NCI-H1417 (cell line): Measurements from ENCODE around the gene DHRS7.

ENCODE experiments used
- DNase-seq, 3 experiments: peaks; one replicate each; lab custom pipeline; 2025; lab: John Stamatoyannopoulos, UW

Gene DHRS7, protein sequence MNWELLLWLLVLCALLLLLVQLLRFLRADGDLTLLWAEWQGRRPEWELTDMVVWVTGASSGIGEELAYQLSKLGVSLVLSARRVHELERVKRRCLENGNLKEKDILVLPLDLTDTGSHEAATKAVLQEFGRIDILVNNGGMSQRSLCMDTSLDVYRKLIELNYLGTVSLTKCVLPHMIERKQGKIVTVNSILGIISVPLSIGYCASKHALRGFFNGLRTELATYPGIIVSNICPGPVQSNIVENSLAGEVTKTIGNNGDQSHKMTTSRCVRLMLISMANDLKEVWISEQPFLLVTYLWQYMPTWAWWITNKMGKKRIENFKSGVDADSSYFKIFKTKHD

DNA sequence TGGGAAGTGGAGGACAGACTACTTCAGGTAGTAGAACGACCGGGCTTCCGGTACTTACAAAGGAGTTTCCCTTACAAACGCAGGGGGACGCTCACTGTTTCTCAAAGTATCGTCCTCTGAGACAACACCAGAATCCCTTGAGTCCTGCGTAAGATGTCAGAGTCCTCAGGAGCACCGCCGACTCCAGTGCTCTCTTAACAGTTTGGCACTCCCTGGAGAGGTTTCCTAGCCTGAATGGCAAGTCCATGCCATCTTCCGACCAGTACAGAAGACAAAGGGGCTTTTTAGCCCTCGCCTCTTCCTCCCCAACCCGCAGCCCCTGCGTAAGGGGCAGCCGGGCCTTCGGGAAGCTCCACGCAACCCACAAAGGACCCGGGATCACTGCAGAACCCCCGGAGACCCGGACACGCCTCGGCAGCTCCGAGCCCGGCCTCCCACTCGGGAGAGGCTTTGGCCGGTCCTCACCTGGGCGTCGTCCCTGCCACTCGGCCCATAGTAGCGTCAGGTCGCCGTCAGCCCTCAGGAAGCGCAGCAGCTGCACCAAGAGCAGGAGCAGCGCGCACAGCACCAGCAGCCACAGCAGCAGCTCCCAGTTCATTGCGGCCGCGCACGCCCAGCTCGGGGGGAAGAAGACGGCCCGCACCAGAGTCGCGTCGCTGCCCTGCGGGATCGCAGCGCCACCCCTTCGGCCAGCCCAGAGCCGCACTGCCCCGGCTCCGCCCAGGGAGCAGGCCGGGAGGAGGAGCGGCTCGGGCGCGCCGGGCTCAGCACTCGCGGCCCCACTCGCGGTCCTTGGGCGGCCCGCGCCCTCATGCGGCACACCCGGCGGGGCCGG lies at the start of gene DHRS7:
Gene DHRS7, minus strand, starts transcription at position 687 of the 835 bp plus-strand sequence. Its CDS starts 89 bp downstream, at position 598.
- DNase-seq: peak in 1 of 3 experiments; percentile 83

GRCh38 chr14:60214415-60215126 lies 49.4 kb upstream of the DHRS7 start:
- no peak for DNase-seq

GRCh38 chr14:60214003-60214402 lies 48.8 kb upstream of the DHRS7 start:
- DNase-seq: no peak

GRCh38 chr14:60212503-60213371 lies 47.5 kb upstream of the DHRS7 start:
- DNase-seq: no peak

DNA sequence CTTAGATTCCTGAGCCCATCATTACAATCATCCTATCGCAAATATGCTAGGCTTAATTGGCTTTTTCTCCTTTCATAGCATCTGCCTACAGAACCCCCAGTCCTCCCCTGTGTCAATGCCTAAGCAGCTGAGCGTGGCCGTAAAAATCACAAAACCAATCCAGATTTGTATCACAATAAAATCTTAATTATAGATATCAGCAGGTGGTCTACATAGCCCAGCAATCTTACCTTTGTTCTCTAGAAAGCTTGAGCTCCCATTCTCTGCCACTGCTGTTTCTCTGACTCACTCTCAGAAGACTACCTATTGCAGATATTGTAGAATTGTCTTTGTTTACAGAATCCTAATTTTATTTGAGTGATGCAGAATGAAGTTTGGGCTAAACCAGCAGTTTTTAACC lies 46.0 kb upstream of the DHRS7 start:
- DNase-seq: no peak

DNA sequence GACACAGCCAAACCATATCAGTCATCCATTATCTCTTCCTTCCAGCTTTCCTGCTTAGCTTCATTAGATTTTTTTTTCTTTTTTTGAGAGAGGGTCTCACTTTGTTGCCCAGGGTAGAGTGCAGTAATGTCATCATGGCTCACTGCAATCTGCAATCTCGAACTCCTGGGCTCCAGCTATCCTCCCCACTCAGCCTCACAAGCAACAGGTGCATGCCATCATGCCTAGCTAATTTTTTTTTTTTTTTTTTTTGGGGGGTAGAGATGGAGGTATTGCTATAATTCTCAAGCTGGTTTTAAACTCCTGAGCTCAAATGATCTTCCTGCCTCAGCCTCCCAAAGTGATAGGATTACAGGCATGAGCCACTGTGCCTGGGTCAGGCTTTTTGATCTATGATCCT lies 45.5 kb upstream of the DHRS7 start:
- DNase-seq: no peak

GRCh38 chr14:60206837-60207533 lies 41.8 kb upstream of the DHRS7 start:
- no peak for DNase-seq

- DNase-seq: no peak
Observed at GRCh38 chr14:60206249-60206670, 41.1 kb upstream of the DHRS7 start.

DNA sequence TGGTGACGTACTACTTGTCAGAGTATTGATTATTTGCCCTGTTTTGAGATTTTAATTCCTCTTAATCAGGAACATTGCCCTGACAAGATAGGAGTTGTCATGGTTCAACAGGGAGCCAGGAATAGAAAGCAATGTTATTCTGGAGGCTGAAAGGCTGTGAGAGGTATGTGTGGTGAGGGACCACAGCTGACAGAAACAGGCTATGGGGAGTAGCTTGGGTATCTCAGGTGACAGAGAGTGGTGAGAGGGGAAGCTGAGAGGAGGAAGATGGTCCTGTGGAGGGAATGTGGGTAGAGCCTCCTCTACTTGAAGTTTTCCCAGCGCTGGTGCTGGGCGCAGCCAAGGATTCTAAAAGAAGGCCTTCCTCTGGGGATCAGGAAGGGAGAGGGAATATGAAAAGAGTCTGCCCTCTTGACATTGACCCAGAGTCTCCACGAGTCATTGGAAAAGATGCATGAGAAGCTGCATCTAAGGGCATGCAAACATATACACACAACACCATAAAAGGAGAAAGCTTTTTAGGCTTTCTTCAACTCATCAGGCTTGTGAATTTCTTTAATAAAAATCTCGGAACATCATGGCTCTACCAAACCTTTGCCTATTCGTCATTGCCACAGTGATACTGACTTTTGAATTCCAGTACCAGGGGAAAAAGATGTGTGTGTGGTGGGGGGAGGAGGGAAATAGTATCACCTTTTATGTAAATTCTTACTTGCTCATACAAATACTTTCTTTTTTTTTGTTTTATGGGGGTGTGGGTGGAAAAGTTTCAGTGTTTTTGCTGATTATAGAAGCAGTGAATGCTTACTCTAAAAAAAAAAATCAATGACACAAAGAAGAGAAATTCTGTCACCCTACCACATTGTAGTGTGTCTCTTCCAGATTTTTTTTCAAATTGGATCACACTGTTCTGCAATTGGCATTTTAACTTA lies 39.9 kb upstream of the DHRS7 start:
- no peak for DNase-seq

DNA sequence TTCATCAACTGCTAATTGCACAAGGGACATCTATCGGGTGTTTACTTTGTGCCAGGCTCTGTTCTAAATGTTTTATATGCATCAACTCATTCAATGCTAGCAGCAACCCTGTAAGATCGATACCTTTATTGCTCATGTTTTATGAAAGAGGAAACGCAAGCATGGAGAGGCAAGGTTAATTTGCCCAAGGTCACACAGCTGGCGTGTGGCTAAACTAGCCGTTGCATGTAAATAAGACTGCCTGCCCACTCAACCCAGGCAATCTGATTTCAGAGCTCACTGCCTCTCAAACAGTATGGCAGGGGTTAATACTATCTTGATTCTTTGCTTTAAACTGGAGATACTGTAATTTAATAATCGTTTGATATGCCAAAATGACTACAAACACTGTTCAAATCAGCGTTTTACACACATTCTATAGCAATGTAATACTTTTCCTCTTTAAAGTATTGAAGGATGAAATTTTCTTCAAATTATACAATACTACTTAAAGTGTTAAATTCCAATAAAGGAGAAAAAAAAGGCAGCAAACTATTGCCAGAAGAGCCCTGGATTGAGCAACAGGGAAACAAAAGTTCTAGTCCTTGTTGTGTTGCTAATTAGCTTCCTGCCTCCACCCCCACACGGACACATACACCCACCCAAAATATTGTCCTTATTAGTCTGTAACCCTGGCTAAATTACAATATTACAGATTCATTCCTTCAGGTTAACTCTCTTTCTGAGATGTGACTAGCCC lies 39.1 kb upstream of the DHRS7 start:
- peak in 1 of 3 experiments; percentile 18 for DNase-seq

- no peak for DNase-seq
Observed at GRCh38 chr14:60199321-60199720, 34.1 kb upstream of the DHRS7 start.

DNA sequence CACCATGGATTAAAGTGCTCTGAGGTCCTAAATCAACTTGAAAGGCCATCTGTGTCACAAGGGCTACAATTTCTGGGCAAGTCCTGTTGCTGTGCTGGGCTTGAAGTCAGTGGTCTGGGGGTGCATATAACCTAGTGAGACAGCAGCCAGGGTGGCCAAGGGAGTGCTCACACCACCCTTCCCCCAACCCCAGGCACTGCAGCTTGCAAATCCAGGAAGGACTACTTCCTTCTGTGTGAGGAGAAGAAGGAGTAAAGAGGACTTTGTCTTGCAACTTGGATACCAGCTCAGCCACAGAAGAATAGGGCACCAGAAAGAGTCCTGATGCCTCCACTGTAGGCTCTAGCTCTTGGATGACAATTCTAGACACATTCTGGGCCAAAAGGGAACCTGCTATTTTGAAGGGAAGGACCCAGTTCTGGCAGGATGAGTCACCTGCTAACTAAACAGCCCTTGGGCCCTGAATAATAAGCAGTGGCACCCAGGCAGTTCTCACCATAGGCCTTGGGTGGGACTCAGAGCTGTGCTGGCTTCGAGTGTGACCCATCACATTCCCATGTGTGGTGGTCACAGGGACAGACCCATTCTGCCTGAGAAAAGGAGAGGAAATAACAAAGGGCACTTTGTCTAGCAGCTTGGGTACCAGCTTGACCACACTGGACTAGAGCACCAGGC lies 32.6 kb upstream of the DHRS7 start:
- DNase-seq: no peak

- no peak for DNase-seq
Observed at GRCh38 chr14:60196291-60196690, 31.1 kb upstream of the DHRS7 start.

DNA sequence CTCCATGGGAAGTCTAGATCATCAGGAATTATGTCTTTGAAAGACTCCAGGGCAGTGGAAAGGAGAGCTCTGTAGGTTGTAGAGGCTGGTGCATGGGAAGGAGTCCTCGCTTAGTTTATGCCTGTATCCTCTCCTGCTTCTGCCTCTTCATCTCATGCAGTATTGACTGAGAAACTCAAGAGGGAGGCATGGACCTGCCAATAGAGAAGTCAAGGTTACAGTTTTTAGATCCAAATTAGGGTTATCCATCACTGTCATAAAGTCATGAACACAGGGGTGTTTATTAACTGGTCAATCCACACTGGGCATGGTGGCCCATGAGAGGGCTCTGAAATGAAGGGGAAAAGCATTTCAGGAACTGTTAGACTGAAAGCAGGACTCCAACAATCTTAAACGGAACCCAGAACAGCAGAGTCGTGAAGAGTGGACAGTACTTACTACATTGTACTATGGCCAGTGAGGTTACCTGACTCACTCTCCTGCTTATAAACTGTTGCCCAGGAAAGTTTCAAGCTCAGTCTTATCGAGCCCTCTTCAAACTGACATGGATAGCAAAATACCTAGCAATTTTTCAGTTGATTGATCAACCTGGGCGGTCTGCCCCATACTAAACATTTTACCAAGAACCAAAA lies 30.1 kb upstream of the DHRS7 start:
- DNase-seq: no peak

- DNase-seq: peak in 1 of 3 experiments; percentile 28
Observed at GRCh38 chr14:60189923-60190840, 25.0 kb upstream of the DHRS7 start.

DNA sequence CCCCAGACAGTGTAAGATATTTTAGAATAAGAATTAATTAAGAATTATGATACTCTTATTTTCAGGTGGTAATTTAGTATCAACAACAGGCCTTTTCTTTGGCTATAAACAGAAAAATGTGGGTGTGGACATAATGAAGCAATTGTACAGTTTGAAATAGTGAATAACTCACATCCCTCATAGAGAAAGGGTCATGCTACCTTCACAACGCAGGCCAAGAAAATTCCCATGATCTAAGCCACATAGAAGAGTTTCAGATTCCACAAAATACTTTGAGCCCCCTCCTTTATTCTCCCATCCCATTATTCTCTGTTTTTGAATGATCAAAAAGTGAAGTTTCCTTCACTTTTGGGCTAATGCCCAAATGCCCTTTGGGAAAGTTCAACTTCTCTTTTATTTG lies 23.5 kb upstream of the DHRS7 start:
- no peak for DNase-seq

GRCh38 chr14:60188115-60188514 lies 22.9 kb upstream of the DHRS7 start:
- DNase-seq: peak in 1 of 3 experiments; percentile 17
